GM23338 (cell line): Measurements from ENCODE around the gene FAM222A. TPM values are rescaled to one million over a fixed set of nuclear protein-coding genes. Genes with fewer than 3 reads are reported as not detected.

Experiments
- ATAC-seq: fragments of 200-7000 bp; cut with Tn5 transposase; 3 replicates; pipeline ENCODE4 v1.9.1; 2020
- DNase-seq: peaks from one replicate; pipeline ENCODE4 v3.0.0-alpha.2; 2015; ENCODE audit warnings: low spot score
- H2AFZ ChIP-seq: fragments of 200-600 bp; sonication (generic); 2 replicates; pipeline ENCODE4 v1.8.0; 2016; ENCODE audit warnings: antibody characterized with exemption, mild to moderate bottlenecking, moderate library complexity
- H3F3A ChIP-seq: fragments of 200-600 bp; sonication (generic); replicated peaks from 2 replicates; pipeline ENCODE4 v1.8.0; 2017; ENCODE audit warnings: antibody characterized with exemption, mixed run types, low read depth
- H3K27ac ChIP-seq: fragments of 200-600 bp; sonication (generic); 2 replicates; pipeline ENCODE4 v1.6.1; 2016; ENCODE audit warnings: low read depth
- H3K27me3 ChIP-seq: fragments of 200-600 bp; sonication (generic); 2 replicates; pipeline ENCODE4 v1.8.0; 2016; ENCODE audit warnings: mild to moderate bottlenecking, mixed run types, moderate library complexity; ENCODE audit not compliant: insufficient read depth
- H3K36me3 ChIP-seq: fragments of 200-600 bp; sonication (generic); 2 replicates; pipeline ENCODE4 v1.8.0; 2016; ENCODE audit warnings: mild to moderate bottlenecking; ENCODE audit not compliant: insufficient read depth
- H3K4me1 ChIP-seq: fragments of 200-600 bp; sonication (generic); 2 replicates; pipeline ENCODE4 v1.8.0; 2016; ENCODE audit warnings: mild to moderate bottlenecking, moderate library complexity; ENCODE audit not compliant: insufficient read depth
- H3K4me2 ChIP-seq: fragments of 200-600 bp; sonication (generic); 2 replicates; pipeline ENCODE4 v1.7.1; 2017; ENCODE audit warnings: mixed run types
- H3K4me3 ChIP-seq: fragments of 200-600 bp; sonication (generic); 2 replicates; pipeline ENCODE4 v1.6.1; 2016; ENCODE audit warnings: mixed run types
- H3K79me2 ChIP-seq: fragments of 200-600 bp; sonication (generic); replicated peaks from 2 replicates; pipeline ENCODE4 v1.8.0; 2017; ENCODE audit warnings: mild to moderate bottlenecking; ENCODE audit not compliant: insufficient read depth
- H3K9me2 ChIP-seq: fragments of 200-600 bp; sonication (generic); 2 replicates; pipeline ENCODE4 v1.8.0; 2017; ENCODE audit not compliant: insufficient read depth
- H4K20me1 ChIP-seq: fragments of 200-600 bp; sonication (generic); replicated peaks from 2 replicates; pipeline ENCODE4 v1.8.0; 2017; ENCODE audit warnings: mild to moderate bottlenecking; ENCODE audit not compliant: insufficient read depth
- H3K27ac Mint-ChIP-seq: 2 replicates; pipeline ENCODE4 v1.8.0; 2020; ENCODE audit warnings: inconsistent platforms, mild to moderate bottlenecking, moderate library complexity, mixed read lengths
- H3K27me3 Mint-ChIP-seq: 3 replicates; pipeline ENCODE4 v1.8.0; 2022; ENCODE audit warnings: low read depth, mild to moderate bottlenecking, moderate library complexity, mixed read lengths, inconsistent platforms; ENCODE audit not compliant: insufficient read depth, poor library complexity
- H3K36me3 Mint-ChIP-seq: 3 replicates; pipeline ENCODE4 v1.8.0; 2021; ENCODE audit warnings: low read depth, mild to moderate bottlenecking, inconsistent platforms, moderate library complexity, mixed read lengths
- H3K4me1 Mint-ChIP-seq: 3 replicates; pipeline ENCODE4 v1.8.0; 2020; ENCODE audit warnings: mild to moderate bottlenecking, inconsistent platforms, mixed read lengths
- H3K4me3 Mint-ChIP-seq: 3 replicates; pipeline ENCODE4 v1.8.0; 2021; ENCODE audit warnings: moderate library complexity, mild to moderate bottlenecking, inconsistent platforms, mixed read lengths
- H3K9me3 Mint-ChIP-seq: 3 replicates; pipeline ENCODE4 v1.8.0; 2020; ENCODE audit warnings: moderate library complexity, mild to moderate bottlenecking, inconsistent platforms, mixed read lengths
- ETS1 ChIP-seq: IDR thresholded peaks from 2 replicates; pipeline ENCODE4 v1.6.1; 2016; ENCODE audit warnings: antibody characterized with exemption
- NANOG ChIP-seq: IDR thresholded peaks from 2 replicates; pipeline ENCODE4 v1.6.1; 2016; ENCODE audit warnings: antibody characterized with exemption, borderline replicate concordance
- REST ChIP-seq: IDR thresholded peaks from one replicate; pipeline ENCODE4 v1.6.1; 2018; ENCODE audit warnings: antibody characterized with exemption; ENCODE audit not compliant: unreplicated experiment
- ZNF331 ChIP-seq: fragments of 250-450 bp; sonication (Bioruptor Pico); IDR thresholded peaks from 2 replicates; pipeline ENCODE4 v1.5.0; 2020; ENCODE audit warnings: low read depth, mild to moderate bottlenecking, moderate library complexity
- ZNF462 ChIP-seq: fragments of 250-450 bp; sonication (Bioruptor Pico); IDR thresholded peaks from 2 replicates; pipeline ENCODE4 v1.5.0; 2020; ENCODE audit warnings: mild to moderate bottlenecking, moderate library complexity
- polyA plus RNA-seq: library from polyadenylated mRNA; unstranded; fragments of >200 nt; fragmentation: Nextera tagmentation; extraction: Ambion mirVana; gene quantifications from 2 replicates; pipeline ENCODE4 v1.2.1, GENCODE V29; 2016
- total RNA-seq: library from RNA; depleted of rRNA; stranded (reverse); fragments of >200 nt; shearing (Covaris generic); gene quantifications from 2 replicates; pipeline ENCODE4 v1.2.3, GENCODE V29; 2014

Gene FAM222A
- total and polyA plus RNA-seq, 2 experiments from 2014 or later, result 0.78 to 2.1 TPM

DNA sequence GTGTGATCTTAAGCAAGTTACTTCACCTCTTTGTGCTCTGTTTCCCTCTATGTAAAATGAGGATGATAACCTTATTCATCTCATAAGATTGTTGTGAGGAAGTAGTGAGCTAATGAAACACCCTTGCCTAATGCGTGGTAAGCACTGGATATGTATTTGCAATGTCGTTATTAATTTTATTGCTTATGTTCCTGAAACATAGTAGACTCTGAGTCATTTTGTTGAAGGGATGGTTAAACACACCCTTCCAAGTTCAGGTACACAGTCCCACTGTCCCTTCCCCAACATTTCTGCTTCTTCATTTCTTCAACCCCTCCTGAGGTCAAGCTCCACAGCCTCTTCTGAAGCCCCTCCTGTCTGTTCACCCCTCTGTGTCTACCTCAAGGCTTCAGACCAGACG is 40.2 kb upstream of the FAM222A start:
- H3K9me2 ChIP-seq, result no peaks in the 10 kb centered on the region
- H3K27me3 Mint-ChIP-seq, result peaks cover 13% of the 10 kb centered on the region
- peaks cover 10% of the 10 kb centered on the region for H3K4me1 Mint-ChIP-seq
- no peaks in the 10 kb centered on the region for H3K36me3 ChIP-seq
- 0 out of 2 replicates have a peak, but pooled peaks cover 9% of the 10 kb centered on the region for H3K4me1 ChIP-seq
- H3K36me3 Mint-ChIP-seq, result no peaks in the 10 kb centered on the region
- no peak for TF ChIP-seq REST
- no peak for TF ChIP-seq ETS1
- no peak for TF ChIP-seq ZNF331 (CRISPR knock-in tag)
- DNase-seq, result no peak
- H4K20me1 ChIP-seq, result no peaks in the 10 kb centered on the region
- no peak overlapping the region for H3K4me2 ChIP-seq
- no peaks in the 10 kb centered on the region for H3K27me3 ChIP-seq
- H3K27ac Mint-ChIP-seq, result no peak overlapping the region
- ATAC-seq, result no peak
- H3F3A ChIP-seq, result no peaks in the 10 kb centered on the region
- H2AFZ ChIP-seq, result no peak overlapping the region
- H3K9me3 Mint-ChIP-seq, result no peaks in the 10 kb centered on the region
- no peaks in the 10 kb centered on the region for H3K79me2 ChIP-seq
- H3K4me3 Mint-ChIP-seq, result no peak overlapping the region
- no peak overlapping the region for H3K27ac ChIP-seq
- no peak overlapping the region for H3K4me3 ChIP-seq

GRCh38 chr12:109673884-109674283 is 39.7 kb upstream of the FAM222A start:
- DNase-seq (no peak), ATAC-seq (peak; percentile 46)
- Histone ChIP-seq H3K27me3 (no peaks in the 10 kb centered on the region), H3K4me1 (0 out of 2 replicates have a peak, but pooled peaks cover 9% of the 10 kb centered on the region), H3K36me3 (no peaks in the 10 kb centered on the region), H3F3A (no peaks in the 10 kb centered on the region), H3K4me2 (no peak overlapping the region), H3K79me2 (no peaks in the 10 kb centered on the region), H3K27ac (no peak overlapping the region), H3K4me3 (no peak overlapping the region), H2AFZ (0 out of 2 replicates have a peak overlapping the region, but pooled peaks have one; percentile 28), H4K20me1 (no peaks in the 10 kb centered on the region), H3K9me2 (no peaks in the 10 kb centered on the region)
- Mint-ChIP-seq H3K4me1 (peaks cover 10% of the 10 kb centered on the region), H3K4me3 (no peak overlapping the region), H3K27ac (no peak overlapping the region), H3K36me3 (no peaks in the 10 kb centered on the region), H3K9me3 (no peaks in the 10 kb centered on the region), H3K27me3 (peaks cover 11% of the 10 kb centered on the region)
- TF ChIP-seq NANOG (no peak), REST (no peak), ZNF462 (no peak)
